NCI-H82 treated with DMSO at 0.1 percent for 48 hours (cell line): ENCODE measurements around the gene DYNC2H1.
A peak's percentile ranks its signal among the peaks of the same experiment; 100 is the strongest.

Experiments
- DNase-seq: peaks from one replicate; lab custom pipeline; 2025; ENCODE audit not compliant: unreplicated experiment; lab: John Stamatoyannopoulos, UW

Gene DYNC2H1

DNA sequence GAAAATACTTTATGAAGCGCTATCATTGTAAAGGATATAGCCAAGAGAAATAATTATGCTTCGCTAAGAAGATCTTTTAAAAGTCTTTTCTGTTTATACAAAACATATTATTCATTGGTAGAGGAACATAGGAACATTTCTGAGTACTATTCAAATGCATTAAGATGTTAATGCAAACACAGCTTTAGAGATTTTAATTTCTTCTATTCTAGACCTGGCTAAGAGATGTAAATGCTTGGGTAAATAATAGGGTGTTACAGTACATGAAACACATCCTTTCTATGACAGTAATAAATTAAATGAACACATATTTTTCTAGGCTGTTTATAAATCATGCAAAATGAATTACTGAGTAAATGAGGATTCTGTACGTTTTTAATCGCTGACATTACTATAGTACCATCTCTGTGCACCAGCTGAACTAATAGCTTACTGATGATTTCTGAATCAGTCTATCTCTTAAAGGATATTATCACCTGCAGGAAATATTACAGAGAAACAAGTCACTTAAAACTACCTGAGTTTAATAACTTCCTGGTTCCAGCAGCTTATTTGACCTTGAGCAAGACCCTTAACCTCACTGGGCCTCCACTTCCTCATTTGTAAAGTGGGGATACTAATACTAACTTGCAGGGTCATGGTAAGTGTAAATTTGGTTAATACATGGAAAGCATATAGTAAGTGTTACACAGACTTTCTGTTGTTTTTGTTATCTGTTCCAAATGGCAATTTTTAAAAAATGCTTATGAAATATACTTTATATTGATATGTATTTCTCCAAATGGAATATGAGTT lies 344.9 kb downstream of the DYNC2H1 start:
- no peak for DNase-seq

DNA sequence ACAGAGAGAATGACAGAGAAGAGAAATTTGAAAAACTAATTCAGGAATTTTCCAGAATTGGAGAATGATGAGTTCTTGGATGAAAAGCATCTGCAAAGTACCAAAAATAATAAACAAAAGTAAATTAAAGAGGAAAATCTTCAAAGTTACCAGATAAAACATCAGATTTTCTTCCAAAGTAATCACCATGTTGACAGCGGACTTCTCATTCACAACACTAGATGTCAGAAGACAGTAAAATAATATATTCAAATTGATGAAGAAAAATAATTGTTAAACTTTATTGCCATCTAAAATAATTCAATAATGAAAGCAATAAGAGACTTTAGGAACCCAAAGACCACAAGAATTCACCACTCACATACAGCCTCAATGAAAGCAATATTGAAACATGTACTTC lies 355.2 kb downstream of the DYNC2H1 start:
- no peak for DNase-seq

DNA sequence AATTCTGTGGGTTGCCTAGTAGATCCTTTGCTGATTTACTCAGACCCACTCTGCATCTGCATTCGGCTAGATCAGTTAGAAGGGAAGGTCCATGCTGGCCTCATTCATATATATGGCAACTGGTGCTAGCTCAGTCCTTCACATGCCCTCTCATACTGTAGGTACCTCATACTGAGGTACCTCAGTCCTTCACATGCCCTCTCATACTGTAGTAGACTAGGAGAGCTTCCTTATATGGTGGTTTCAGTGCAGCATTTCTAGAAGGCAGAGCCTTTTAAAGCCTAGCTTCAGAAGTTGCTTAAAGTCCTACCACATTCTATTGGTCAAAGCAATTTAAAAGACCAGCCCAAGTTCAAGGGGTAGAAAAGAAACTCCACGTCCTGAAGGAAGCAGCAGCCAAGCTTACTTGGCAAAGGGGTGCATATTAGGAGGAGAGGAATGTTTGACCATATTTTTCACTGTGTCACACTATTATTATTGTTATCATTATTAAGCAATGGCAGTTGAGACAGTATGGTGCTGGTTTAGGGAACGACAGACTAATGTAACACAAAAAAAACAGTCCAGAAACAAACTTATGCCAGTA lies 356.4 kb downstream of the DYNC2H1 start:
- no peak for DNase-seq

DNA sequence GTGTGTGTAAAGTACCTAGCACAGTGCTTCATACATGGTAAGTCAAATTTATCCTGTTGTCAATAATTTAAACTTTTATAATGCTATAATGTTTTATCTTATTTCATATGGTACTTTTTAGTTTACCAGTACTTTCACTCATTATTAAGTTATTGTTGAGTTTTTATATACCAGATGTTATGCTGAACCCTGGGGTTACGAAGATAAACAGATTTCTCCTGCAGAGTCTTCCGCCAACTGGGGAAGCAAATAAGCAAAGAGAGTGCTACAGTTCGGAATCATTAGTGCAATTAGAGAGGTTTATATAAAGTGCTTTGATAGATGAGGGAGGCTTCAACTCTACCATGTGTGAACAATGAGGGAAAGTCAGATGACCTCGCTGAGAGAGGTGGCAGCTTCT lies 362.3 kb downstream of the DYNC2H1 start:
- DNase-seq, result no peak

DNA sequence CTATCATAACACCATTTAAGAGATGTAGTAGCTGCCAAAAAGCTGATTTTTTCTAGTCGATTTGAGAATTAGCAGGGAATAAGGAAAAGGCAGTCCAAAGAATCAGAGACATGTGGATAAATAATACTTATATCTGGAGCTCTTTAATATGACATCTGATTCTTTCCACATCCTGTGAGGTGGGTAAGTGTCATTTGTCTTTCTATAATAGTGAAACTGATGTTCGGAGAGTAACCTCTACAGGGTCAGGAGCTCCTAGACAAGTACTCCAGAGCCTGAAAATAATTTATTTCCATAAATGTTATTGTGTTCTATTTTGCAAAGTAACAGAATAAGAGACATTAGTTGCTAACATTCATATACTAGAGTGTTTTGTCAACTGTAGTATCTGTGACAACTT lies 367.6 kb downstream of the DYNC2H1 start:
- no peak for DNase-seq

DNA sequence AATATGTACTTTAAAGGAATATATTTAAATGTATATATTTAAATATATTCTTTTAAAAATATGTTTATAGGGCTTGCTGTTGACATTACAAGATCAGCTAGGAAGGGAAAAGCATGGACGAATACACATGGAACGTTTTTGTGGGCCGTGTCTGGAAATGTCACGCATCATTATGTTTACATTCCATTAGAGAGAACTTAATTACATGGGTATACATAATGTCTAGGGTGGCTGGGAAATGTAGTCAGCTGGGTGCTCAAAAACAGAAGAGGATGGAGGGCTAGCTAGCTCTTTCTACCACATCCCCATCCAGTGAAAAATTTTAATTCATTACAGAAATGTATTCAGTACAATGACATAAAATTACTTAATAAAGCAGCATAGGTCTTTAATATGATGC lies 371.2 kb downstream of the DYNC2H1 start:
- no peak for DNase-seq

DNA sequence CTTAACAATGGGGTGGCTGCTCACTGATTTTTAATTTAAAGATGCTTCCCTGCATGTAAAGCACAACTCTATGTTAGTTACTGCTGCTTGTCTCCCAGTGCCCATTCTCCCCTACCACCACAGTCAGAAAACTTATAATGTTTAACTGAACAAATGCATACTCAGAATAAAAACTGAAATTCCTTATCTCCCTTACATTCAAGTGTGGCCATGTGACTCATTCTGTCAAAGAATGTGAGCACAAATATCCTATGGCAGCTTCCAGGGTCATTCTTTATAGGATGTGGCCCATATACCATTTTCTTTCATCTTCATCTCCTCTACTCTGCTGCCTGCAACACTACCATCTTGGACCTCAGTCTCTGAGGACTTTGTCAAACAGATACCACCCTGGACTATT lies 374.8 kb downstream of the DYNC2H1 start:
- DNase-seq, result no peak

DNA sequence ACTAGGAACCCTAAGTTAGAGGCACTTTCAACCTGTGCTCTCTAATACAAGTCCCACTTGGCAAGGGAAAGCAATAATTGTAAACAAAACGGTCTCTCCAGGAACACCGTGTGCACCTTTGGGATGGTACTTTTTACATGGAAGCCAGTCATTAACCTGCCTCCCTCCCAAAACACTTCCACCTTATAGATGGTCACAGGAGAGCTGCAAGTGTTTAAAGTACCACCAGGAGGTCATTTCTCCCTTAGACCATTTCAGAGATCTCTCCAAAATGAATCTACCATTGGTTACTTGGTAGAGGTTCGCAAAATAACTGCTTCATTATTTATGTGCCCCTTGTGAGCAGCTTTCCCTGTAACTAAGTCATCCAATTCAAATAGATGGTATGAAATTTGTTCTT lies 375.3 kb downstream of the DYNC2H1 start:
- no peak for DNase-seq

DNA sequence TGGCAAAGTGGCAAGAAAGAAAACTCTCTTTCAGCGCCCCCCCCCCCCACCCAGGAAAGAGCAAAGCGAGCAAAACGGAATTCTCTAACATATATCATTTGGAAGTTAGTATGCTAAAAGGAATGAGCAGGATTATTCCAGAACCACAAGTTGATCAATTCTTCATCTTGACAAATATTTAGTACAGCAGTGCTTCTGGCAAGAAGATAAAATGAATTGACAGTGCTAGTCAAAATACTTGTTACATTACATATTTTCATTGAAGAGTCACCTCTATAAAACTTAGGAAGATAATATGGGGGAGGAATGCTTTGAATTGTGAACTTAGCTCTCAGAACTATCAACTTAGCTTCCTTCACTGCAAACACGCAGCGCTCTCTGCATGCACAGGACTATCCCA lies 377.4 kb downstream of the DYNC2H1 start:
- no peak for DNase-seq

DNA sequence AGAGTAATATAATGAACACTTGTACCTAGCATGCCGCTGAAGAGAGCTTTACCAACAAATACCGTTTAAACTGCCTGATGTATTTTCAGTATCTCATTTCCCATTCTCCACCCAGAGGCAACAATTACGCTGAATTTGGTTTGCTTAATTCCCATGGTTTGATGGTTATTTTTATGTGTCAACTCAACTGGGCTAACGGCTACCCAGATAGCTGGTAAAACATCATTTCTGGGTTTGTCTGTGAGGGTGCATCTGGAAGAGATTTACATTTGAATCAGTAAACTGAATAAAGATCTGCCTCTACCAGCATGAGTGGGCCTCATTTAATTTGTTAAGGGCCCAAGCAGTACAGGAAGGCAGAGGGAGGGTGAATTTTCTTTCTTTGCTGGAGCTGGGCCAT lies 377.9 kb downstream of the DYNC2H1 start:
- no peak for DNase-seq

DNA sequence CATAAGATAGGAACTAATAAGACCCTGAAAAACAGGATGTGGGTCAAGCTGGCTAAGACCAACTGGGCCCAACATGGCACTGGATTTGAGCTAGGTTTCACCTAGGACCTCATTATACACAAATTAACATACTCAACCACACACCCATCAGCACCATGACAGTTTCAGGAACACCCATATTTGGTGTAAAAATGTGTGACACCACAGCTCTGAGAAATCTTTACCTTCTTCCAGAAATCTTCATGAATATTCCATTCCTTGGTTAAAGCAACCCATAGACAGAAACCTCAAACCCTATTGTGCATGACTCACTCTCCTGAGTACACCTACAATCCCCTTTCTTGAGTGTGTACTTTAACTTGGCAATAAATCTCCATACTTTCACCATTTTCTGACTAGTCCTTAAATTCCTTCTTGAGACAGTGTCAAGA lies 378.8 kb downstream of the DYNC2H1 start:
- DNase-seq, result no peak

DNA sequence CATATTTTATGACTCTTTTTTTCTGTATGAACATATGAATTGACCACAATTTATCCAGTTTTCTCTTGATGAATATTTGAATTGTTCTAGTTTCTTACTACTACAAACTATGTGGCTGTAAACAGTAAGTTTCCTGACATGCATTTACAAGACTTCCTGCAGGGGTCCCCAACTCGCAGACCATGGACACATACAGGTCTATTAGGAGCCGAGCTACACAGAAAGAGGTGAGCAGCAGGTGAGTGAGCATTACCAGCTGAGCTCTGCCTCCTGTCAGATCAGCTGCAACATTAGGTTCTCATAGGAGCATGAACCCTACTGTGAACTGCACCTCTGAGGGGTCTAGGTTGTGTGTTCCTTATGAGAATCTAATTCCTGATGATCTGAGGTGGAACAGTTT lies 379.4 kb downstream of the DYNC2H1 start:
- DNase-seq, result no peak

DNA sequence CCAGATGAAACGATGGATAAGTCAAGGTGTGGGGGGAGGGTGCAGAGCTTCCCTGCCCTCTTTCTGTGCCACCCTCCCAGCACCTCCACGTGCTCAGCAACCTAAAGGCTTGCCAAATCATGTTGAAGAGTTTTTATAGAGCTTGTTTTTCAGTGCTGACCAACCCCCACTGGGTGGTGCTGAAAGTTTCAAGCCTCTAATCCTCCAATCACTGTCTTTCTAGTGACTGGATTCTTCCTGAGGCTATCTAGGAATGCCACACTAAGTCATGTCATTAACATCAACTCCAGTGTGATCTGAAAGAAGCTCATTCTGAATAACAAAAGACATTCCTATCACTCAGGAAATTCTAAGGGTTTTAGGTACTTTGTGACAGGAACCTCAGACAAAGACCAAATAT lies 382.6 kb downstream of the DYNC2H1 start:
- DNase-seq, result no peak

DNA sequence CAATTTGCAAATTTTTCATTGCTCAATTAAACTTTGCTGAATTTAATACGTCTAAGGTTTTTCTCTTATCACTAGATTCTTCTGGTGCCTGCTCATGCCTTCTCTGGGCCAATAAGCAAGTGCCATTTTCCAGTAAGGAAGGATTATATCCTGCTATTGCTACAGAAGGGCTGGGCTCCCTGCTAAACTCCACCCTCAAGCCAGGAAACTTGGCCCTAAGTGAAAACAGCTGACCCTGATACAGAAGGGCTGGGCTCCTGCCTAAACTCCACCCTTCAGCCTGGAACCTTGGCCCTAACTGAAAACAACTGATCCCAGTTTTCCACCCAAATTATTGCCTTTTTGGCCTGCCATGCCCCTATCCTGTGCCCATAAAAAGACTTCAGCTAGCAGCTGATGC lies 385.3 kb downstream of the DYNC2H1 start:
- no peak for DNase-seq

DNA sequence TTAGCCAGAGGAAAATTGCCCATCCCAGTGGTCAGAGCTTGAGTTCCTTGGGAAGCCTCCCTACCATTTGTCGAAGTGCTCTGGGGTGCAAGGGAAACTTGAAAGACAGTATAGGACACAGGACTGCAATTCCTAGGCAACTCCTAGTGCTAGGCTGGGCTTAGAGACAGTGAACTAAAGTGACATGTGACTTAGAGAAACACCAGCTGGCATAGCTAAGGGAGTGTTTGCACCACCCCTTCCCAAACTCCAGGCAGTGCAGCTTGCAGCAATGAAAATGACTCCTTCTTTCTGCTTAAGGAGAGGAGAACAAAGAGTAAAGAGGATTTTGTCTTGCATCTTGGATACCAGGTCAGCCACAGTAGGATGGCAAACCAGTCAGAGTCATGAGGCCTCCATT lies 388.0 kb downstream of the DYNC2H1 start:
- DNase-seq, result peak; percentile 6

DNA sequence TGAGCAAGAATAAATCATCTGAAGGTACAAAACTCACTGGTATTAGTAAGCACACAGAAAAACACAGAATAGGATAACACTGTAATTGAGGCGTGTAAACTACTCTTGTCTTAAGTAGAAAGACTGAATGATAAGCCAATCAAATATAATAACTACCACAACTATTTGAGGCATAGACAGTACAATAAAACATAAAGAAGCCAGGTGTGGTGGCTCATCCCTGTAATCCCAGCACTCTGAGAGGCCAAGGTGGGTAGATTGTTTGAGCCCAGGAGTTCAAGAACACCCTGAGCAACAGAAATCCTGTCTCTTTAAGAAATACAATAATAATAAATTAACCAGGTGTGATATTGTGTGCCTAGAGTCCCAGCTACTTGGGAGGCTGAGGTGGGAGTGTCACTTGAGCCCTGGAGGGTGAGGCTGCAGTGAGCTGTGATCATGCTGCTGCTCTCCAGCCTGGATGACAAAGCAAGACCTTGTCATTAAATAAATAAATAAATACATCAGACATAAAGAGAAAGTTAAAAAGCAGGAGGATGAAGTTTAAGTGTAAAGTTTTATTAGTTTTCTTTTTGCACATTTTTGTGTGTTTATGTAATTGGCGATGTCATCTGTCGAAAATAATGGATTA lies 390.6 kb downstream of the DYNC2H1 start:
- no peak for DNase-seq

DNA sequence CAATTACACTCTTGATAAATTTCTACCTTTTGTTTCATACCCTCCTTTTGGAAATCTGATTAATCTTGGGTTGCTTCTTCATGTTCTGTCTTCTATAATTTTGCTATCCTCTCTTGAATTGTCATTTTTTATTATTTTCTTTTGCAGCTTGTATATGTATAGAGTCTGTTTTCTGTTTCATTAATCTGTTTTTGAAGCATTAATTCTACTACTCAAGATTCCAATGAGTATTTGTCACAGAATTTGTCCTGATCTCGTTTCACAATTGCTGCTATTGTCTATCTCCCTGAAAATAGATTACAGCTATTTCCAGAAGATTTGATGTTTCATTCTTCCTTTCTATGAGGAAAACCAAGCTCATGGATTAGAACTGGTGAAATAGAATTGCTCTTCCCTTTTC lies 406.1 kb downstream of the DYNC2H1 start:
- no peak for DNase-seq

DNA sequence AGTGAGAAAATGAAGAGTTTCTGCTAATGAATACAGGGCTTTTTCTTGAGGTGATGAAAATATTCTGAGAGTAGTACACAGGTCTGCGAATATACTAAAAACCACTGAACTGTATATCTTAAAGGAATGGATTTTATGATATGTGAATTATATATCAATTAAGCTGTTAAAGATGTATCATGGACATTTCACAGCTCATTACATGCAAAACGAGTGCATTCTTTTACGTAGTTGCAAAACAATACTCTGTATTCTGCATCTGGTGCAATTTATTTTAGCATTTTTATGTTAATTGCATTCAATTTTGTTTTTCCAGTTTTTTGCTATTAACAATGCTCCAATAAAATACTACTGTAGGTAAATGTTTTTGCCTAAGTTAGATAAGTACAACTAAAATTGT lies 411.6 kb downstream of the DYNC2H1 start:
- DNase-seq, result no peak

DNA sequence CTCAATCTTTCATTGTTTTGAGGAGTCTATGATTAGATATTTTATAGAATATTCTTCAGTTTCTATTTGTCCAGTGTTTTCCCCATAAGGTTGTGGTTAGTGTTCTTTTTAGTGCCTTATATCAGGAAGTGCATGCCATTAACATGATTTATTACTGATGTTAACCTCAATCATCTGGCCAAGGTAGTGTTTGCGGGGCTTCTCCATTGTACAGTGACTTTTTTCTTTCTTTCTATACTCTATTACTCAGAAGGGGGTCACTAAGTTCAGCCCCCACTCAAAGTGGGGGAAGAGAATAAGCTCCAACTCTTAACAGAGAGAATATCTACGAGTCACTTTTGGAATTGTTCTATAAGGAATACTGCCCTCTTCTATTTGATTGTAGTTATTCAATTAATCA lies 415.8 kb downstream of the DYNC2H1 start:
- no peak for DNase-seq

DNA sequence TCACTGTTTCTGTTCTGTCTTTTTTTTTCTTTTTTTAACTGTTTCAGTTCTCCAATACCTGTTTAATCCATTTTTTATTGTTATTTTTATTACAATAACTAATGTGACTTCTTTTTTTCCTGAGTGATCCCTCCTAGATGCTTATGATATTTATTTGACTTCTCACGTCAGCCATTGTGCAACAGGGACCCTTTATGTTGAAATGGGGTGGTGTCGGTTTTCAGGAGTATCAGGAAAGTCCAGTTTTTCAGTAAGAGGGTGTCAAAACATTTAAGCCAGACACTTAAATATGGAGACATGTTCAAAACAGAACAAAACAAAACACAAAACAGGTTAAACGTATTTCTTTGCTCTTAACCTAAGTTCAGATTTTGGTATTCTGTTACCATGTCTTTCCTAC lies 418.8 kb downstream of the DYNC2H1 start:
- DNase-seq, result no peak

DNA sequence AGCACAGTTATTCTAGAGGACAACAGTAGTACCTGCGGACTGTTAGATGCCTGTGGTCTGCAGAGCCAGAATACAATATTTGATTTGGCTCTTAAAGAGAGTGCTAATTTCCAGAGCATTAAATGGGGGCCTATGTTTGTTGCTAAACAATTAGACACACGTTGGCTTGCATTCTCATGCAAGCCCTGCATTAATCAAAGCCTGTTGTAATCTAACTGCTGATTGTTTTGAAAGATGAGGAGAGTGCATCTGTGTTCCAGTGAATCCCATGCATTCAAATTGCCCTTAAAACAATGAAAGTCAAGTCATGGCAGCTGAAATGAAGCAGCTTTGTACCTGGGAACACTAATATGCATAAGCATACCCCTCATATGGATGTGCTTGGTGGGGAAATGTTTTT lies 419.4 kb downstream of the DYNC2H1 start:
- DNase-seq, result no peak

DNA sequence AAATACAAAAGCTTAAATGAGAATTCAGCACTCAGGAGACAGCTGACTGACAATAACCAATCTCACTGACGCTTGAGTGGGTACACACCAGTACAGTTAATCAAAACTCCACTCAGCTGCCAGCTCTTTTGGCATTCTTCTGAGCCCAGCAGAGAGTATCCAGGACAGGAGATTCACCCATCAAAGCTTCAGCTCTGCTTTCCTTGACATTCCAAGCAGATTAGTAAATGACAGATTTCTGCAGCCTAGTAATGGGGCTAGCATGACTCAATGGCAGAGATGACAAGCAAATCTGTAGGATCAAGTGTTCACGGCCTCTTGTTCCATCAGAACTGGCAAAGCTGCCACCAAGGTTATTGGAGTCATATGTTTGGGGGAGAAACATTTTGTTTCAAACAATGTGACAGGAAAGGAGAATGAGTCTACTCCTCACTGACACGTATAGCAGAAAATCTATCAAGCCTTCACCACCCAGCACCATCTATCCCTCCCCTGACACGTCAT lies 420.0 kb downstream of the DYNC2H1 start:
- no peak for DNase-seq
